GM18870 (cell line): Measurements from ENCODE around the gene PTPRE.
"Not testable (repeated sequence)": the region's sequence is repeated elsewhere in the genome, so short reads cannot be mapped to it uniquely, and the experiment has no call there.

Source experiments
- ATAC-seq: cut with Tn5 transposase; IDR thresholded peaks from one replicate; pipeline ENCODE4 v1.9.1; 2021; ENCODE audit warnings: moderate library complexity; ENCODE audit not compliant: unreplicated experiment

Gene PTPRE

DNA sequence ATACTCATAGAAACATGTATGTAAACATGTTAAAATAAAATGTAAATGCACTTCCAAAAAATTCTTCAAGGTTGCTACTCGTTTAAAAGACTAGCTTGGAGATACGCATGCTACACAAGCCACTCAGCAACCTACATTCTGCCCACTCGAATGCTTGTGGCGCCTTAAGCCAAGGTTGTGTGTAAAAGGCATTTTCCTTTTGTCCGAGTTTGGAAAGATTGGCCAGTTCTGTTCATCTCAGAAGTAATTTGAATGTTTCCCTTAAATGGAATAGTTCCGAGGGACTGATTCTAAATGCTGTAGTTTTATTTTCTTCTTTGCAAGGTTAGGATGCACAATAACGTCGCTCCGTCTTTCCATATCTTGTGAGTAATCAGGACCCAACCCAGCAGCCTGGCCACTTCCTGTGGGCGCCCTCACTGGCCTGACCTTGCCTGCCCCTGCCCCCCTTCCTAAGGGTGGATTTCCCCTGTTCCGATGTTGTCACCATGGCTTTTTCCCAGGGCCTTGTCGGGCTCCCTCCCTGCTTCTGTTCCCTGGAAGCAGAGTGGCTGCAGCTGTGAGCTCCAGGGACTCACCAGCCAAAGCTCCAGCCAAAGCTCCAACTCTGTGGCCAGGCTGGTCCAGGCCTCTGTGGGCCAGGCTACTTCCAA, 70.6 kb downstream of the PTPRE start:
- no peak for ATAC-seq

DNA sequence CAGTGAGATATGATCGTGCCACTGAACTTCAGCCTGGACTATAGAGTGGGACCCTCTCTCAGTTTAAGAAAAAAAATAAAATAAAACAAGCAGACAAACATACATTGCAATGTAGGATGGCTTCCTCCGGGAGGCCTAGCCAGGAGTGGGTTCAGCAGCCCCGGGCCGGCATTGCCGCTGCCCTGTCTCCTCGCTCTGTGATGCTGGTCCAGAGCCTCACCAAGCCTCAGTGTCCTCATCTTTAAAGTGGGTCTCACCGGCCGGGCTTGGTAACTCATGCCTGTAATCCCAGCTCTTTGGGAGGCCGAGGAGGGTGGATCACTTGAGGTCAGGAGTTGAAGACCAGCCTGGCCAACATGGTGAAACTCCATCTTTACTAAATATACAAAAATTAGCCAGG, 71.6 kb downstream of the PTPRE start:
- no peak for ATAC-seq

DNA sequence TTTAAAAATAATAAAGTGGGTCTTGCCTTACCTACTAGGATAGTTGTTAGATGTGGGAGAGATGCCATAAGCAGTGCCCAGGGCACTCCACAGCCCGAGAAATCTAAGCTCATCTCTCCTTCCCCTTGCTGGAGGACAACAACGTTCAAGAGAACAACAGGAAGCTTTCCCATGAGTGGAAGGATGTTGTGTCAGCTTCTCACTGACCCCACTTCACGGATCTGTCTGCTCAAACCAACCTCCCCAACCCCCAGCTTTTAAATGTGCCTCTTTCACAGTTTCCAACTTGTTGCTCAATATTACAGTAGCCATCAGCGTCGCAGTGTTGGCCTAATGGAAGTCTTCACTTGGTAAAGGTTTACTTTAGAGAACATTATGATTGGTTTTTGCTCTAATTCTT, 72.1 kb downstream of the PTPRE start:
- no peak for ATAC-seq

DNA sequence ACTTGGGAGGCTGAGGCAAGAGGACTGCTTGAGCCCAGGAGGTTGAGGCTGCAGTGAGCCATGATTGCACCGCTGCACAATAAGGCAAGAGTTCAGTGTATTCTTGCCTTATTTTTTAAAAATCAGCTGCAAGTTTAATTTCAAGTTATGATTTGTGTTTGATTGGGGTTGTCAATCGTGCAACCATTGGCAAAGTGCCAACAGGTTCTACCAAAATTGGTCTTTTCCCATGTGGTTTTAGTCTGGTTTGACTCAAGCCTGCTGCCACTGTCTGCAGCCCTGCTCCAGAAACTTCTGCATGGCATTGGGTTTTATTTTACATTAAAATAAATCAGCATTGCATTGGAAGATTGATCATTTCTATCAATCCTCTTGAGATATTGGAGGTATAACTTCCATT, 72.7 kb downstream of the PTPRE start:
- ATAC-seq: no peak

GRCh38 chr10:127980898-127981297, 74.0 kb downstream of the PTPRE start:
- no peak for ATAC-seq

DNA sequence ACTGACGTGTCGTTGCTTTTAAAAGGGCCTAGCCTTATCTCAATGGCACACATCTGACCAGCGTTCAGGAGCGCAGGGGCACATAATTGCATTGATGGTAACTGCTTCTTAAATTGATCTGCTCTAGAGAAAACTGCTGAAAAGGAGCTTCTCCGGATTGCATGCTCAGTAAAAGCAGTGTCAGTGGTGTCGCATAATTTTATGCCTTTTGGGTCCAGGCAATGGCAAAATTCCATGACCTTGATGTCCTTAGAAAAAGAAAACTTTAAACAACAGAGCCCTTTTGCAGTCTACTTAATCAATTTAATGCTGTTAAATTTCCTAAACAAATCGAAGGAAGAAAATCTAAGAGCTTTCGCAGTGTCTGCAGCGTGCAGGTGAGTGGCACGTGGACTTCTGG, 75.7 kb downstream of the PTPRE start:
- ATAC-seq: no peak

DNA sequence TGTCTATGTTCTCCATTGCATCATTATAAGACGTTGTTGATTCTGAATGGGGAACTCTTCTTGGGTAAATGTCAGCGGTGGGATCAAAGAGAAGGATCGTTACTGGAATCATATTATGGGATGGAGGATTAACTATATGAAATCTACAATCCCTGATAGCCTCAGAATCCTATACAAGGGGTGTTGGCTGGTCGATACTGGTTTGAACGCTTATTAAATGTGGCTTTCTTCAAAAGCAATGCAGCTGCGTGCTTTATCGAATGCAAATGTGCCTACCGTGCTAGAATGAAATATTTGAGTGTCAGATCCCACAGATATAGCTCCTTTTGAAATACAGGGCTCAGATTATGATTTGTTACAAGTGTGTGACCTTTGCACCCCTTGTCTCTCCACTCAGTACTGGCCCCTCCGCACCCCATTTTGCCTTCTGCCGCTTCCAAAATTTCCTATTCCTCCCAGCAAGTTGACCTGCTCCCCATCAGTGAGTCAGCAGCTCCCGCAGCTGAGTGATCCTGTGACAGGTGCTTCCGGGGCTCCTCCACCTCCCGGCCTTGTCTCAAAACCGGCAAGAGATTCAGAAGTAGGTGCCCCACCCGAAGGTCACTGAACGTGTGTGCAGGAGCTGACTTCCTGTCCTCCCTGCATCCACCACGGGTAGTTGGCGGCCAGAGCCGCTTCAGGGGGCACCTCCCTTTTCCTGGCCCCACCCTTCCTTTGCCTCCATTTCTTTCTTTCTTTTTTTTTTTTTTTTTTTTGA, 76.6 kb downstream of the PTPRE start:
- no peak for ATAC-seq

GRCh38 chr10:127984945-127985344, 78.0 kb downstream of the PTPRE start:
- no peak for ATAC-seq

DNA sequence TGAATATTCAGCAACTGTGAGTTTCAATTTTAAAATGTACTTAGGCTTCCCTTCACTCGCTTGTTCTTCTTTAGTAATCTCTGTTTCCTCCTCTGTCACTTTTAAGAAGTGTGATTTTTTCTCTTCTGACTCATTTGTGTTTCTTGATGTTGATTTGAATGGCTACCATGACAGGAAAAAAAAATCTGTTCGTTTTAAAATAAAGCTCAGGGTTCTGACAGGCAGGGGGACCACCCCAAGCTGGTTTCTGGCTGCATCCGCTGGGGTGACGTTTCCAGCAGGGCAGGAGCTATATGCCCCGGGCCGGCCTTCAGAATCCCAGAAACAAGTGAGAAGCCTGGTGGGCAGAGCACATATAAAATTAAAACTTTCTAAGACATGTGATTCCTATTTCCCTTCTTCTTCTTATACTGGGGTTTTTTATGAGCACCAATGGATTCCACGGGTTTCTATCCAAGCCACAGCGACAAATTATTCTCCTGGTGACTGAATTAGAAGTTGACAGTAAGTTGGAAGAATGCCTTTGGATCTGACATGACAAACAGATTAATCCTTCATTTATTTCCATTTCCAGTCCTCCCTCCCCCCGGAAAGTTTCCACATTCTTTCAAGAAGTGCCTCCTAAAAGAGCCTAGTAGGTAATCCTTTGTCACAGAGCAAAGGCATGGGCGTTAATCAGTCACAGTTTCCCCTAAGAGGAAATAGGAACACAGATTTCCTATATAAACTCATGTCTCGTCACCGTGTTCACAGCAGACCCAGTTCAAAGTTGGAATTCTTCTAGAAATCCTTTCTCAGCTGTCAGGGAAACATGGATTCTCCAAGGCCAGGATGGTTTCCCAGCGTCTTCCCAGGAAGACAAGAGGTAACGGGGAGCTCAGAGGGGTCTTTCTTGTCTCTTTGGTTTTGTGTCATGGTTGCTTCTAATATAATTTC, 79.9 kb downstream of the PTPRE start:
- ATAC-seq: no peak

GRCh38 chr10:127987467-127988380, 80.8 kb downstream of the PTPRE start:
- no peak for ATAC-seq

GRCh38 chr10:127989481-127990012, 82.6 kb downstream of the PTPRE start:
- ATAC-seq: no peak

GRCh38 chr10:127990132-127990788, 83.4 kb downstream of the PTPRE start:
- ATAC-seq: not testable (repeated sequence)

DNA sequence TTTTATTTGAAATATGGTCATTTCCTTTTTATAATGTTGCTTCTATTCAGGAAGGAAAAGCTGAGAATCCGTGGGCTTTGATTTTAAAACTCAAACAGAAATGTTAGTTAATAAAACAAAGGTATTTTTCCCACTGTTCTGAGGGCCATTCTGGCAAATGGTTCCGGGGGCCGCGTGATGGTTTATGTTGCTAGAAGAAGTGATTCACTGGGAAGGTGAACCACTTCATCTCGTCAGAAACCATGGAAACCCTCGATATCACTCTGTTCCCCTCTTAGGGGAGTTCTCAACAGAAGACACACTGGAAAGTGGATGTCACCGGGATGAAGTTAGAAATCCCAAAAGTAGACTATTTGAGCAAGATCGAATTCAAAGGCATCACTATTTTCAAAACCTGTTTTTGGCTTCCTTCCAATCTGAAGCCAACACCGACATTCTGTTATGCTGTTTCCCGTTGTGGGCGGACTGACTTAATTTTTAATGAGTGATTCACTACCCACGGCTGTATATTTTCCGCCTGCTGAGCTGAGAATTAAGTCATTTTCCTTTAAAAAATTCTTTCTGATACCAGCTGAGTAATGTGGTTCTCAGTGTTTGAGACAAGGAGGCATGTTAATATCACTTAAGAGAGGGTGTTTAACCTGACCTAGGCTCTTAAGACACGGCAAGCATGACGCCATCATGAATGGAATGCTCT, 84.1 kb downstream of the PTPRE start:
- ATAC-seq: no peak

- ATAC-seq: no peak
Measured at GRCh38 chr10:127991543-127992255, 84.8 kb downstream of the PTPRE start.

DNA sequence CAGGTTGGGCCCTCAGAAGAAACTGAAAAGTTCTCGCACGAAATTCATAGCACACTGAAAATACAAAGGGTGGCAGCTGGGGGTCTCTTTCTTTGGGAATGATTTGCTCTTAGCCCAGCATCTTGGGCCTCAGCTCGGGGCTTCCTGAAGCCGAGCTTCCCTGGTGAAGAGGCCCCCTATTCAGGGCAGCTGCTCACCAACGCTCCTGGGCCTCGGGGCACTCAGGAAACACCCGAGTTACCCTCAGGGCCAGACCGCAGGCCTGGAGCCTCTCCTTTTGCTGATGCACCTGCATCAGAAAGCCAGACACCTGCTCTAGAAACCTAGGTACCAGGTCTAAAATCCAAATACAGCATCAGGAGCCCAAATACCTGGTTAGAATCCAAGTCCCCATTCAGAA, 85.5 kb downstream of the PTPRE start:
- no peak for ATAC-seq

- no peak for ATAC-seq
Measured at GRCh38 chr10:127993056-127993690, 86.3 kb downstream of the PTPRE start.

GRCh38 chr10:127995939-127996338, 89.0 kb downstream of the PTPRE start:
- no peak for ATAC-seq

DNA sequence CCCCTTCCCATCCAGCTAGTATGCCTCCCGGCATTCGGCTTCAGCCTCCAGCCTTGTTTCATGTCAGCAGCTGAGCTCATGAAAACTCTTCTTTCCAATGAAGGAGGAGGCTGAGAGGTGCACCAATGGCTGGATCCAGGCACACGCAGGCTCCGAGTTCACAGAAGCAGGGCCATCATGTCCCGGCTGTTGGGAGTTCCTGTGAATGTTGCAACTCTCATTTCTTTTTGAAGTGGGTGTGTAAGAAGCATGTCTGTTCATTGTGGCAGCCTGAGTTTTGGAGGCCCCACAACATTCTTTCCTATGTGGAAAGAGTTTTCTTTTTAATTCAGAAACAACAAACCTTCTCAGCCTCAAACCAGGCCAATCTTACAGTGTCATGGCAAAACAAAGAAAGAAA, 89.7 kb downstream of the PTPRE start:
- no peak for ATAC-seq
